BE2C (cell line): Measurements from ENCODE around the gene KRT1.

Experiments used
- DNase-seq: peaks from one replicate; pipeline ENCODE4 v3.0.0-alpha.2; 2020
- H3K27me3 ChIP-seq: fragments of 250-450 bp; sonication (Bioruptor Pico); 2 replicates; pipeline ENCODE4 v1.5.1; 2020; ENCODE audit warnings: mild to moderate bottlenecking
- H3K36me3 ChIP-seq: fragments of 250-450 bp; sonication (Bioruptor Pico); 2 replicates; pipeline ENCODE4 v1.5.1; 2020; ENCODE audit warnings: mild to moderate bottlenecking
- H3K4me1 ChIP-seq: fragments of 250-450 bp; sonication (Bioruptor Pico); 2 replicates; pipeline ENCODE4 v1.5.1; 2020
- H3K4me3 ChIP-seq: 2 replicates; pipeline ENCODE4 v1.5.1; 2011; ENCODE audit warnings: low read depth, low read length
- H3K9me3 ChIP-seq: fragments of 250-450 bp; sonication (Bioruptor Pico); 2 replicates; pipeline ENCODE4 v1.5.1; 2020
- TF ChIP-seq, protein P1 (sequence below): IDR thresholded peaks from 2 replicates; pipeline ENCODE4 v1.5.1; 2012; ENCODE audit warnings: mild to moderate bottlenecking, low read depth, low read length

Gene KRT1

DNA sequence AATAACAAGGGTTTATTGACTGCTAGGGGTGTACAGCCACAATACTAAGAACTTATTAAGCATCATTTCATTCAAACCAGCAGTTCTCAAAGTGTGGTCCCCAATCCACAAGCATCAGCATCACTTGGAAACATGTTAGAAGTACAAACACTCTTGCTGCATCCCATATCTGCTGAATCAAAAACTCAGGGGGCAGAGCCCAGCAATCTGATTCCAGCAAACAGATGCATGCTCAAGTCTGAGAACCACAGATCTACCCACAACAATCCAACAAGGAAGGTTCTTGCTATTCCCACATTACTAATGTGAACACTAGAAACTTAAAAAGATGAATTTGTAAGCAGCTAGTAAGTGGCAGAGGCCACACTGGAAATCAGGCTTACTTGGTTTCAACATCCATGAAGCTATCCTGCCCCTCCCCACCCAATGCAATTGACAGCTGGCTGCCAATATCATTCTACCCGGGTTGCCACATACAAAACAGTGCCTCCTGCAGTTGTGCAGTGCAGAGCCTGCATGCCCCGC, 16.9 kb upstream of the KRT1 start:
- Histone ChIP-seq H3K36me3 (no peaks in the 10 kb centered on the region), H3K27me3 (peaks cover 5% of the 10 kb centered on the region), H3K4me3 (no peak overlapping the region), H3K9me3 (no peaks in the 10 kb centered on the region), H3K4me1 (no peaks in the 10 kb centered on the region)
- DNase-seq = no peak
- TF ChIP-seq, protein P1, sequence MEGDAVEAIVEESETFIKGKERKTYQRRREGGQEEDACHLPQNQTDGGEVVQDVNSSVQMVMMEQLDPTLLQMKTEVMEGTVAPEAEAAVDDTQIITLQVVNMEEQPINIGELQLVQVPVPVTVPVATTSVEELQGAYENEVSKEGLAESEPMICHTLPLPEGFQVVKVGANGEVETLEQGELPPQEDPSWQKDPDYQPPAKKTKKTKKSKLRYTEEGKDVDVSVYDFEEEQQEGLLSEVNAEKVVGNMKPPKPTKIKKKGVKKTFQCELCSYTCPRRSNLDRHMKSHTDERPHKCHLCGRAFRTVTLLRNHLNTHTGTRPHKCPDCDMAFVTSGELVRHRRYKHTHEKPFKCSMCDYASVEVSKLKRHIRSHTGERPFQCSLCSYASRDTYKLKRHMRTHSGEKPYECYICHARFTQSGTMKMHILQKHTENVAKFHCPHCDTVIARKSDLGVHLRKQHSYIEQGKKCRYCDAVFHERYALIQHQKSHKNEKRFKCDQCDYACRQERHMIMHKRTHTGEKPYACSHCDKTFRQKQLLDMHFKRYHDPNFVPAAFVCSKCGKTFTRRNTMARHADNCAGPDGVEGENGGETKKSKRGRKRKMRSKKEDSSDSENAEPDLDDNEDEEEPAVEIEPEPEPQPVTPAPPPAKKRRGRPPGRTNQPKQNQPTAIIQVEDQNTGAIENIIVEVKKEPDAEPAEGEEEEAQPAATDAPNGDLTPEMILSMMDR = no peak

DNA sequence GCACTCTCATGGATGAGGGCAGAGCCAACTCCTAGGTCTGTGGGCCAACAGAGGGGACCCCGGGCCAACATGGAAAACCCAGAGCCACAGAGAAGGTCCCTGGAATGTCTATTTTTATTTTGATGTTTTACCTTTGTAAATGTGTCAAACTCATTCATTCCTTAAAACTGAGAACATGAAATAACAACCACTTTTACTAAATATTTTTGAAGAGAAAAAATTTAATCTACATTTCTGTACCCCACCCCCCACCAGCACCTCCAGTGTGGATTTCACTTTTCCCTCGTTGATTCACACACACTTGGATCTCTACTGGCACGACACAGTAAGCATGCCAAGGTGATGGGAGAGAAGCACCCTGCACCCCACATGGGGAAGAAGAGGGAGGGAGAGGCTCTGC, 16.4 kb upstream of the KRT1 start:
- TF ChIP-seq, protein P1 = no peak
- Histone ChIP-seq H3K27me3 (peaks cover 9% of the 10 kb centered on the region), H3K4me1 (no peaks in the 10 kb centered on the region)

DNA sequence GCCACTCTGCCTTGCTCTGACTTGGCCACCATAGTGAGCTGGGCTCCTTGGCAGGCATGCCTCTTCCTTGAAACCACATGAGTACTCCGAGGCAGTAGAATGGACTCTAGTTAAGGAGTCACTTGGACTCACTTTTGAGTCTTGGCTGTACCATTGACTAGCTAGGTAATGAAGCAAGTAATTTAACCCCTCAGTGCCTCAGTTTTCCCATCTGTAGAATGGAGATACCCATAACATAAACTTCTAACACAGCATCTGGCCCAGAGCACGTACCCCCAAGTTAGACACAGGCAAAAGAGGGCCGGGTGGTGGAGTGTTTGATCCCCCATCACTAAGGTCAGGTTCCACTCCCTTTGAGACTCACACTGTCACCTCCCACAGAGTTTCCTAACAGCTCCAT, 14.8 kb upstream of the KRT1 start:
- DNase-seq = no peak
- no peak overlapping the region for H3K4me3 ChIP-seq
- no peaks in the 10 kb centered on the region for H3K36me3 ChIP-seq
- H3K9me3 ChIP-seq = no peaks in the 10 kb centered on the region
- TF ChIP-seq, protein P1 = no peak
- H3K4me1 ChIP-seq = no peaks in the 10 kb centered on the region
- H3K27me3 ChIP-seq = peaks cover 23% of the 10 kb centered on the region

More for the DNA sequence above, 16.4 kb upstream of the KRT1 start:
- Histone ChIP-seq H3K36me3 (no peaks in the 10 kb centered on the region), H3K4me3 (no peak overlapping the region), H3K9me3 (no peaks in the 10 kb centered on the region)
- DNase-seq = no peak

DNA sequence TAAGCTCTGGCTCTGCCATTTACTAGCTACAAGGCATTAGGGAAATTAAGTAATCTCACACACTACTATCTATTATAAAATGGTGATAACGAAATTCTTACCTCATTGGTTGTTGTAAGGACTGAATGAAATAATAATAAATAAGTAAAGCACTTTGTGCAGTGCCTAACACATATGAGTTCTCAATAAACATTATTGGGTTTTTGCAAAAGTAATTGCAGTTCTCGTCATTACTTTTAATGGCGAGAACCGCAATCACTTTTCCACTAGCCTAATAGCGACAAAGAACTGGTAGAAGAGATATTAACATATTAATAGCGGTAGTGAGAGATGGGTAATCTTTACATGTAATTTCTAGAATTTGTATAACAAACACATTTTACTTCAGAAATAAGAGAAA, 13.9 kb upstream of the KRT1 start:
- no peaks in the 10 kb centered on the region for H3K4me1 ChIP-seq
- peaks cover 23% of the 10 kb centered on the region for H3K27me3 ChIP-seq
- no peaks in the 10 kb centered on the region for H3K36me3 ChIP-seq
- TF ChIP-seq, protein P1 = no peak
- DNase-seq = no peak
- no peak overlapping the region for H3K4me3 ChIP-seq
- H3K9me3 ChIP-seq = no peaks in the 10 kb centered on the region

DNA sequence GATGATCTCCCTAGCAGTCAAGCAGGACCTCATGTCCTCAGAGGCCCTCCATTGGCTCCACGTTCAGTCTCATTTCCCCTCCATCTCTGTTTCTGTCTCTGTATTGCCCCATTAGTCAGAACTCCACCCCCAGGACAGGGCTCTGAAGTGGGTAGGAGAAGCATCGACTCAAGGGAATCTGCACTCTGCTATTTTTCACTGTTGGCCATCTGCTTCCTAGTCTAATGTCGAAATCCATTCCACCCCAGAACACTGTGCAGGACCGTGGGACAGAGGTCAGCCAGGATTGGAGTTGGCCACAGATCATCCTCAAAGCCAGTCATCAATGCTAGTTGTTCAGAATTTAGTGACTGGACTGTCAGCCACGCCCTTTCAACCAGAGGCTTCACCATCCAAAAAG, 13.1 kb upstream of the KRT1 start:
- Histone ChIP-seq H3K9me3 (no peaks in the 10 kb centered on the region), H3K4me1 (no peaks in the 10 kb centered on the region), H3K4me3 (no peak overlapping the region), H3K27me3 (peaks cover 23% of the 10 kb centered on the region), H3K36me3 (no peaks in the 10 kb centered on the region)
- TF ChIP-seq, protein P1 = no peak
- DNase-seq = no peak

DNA sequence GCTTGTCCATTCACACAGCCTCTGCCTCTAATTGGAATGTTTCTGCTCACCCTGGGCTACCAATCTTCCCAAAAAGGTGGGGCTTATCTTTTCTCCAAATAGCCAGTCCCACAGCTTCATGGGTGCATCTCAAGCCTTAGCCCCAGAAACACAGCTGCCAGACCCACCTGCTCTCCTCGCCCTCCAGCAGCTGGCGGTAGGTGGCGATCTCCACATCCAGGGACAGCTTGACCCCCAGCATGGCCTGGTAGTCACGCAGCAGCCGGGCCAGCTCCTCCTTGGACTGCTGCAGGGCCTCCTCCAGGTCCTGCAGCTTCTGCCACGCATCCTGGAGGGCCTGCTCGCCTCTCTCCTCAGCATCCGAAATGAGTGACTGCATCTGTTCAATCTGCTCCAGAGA, 12.0 kb upstream of the KRT1 start:
- peaks cover 31% of the 10 kb centered on the region for H3K27me3 ChIP-seq
- TF ChIP-seq, protein P1 = peak; percentile 35
- H3K4me3 ChIP-seq = no peak overlapping the region
- DNase-seq = no peak
- H3K9me3 ChIP-seq = no peaks in the 10 kb centered on the region
- H3K4me1 ChIP-seq = no peaks in the 10 kb centered on the region
- H3K36me3 ChIP-seq = no peaks in the 10 kb centered on the region
